ENCODE results near the gene PARP15.
"Not testable (repeated sequence)": the region's sequence is repeated elsewhere in the genome, so short reads cannot be mapped to it uniquely, and the experiment has no call there.

Gene PARP15

DNA sequence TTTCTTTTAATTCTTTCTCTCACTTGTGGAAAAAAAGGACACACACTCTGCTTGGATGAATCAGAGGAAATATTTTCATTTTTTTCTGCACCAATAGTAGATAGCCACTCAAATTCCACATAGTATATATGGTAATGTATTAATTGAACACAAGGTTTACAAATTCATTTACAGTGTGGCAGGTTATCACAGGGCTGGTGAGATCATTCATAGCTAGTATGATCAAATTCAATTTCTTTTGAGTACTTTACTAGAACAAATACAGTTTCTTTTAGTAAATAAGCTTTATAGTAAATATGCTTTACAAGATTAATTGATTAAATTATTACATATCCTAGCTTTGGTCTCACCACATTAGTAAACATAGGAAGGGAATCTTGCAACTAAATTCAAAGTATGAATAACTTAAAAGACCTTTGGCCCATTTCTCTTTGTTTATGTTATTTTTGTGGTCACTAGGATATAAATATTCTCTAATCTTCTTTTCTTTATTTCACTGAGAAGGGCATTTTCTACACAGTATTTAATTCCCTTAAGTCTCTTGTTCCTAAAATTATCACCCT lies 63.1 kb downstream of the PARP15 start:
- Histone ChIP-seq H3K27me3 (ENCODE audit: control insufficient read depth, insufficient read depth, low read length) (no peaks in the 10 kb centered on the region), H3K9me3 (ENCODE audit: control insufficient read depth, insufficient read depth, low read length) (no peaks in the 10 kb centered on the region), H3K4me1 (ENCODE audit: control insufficient read depth, insufficient read depth, low read length) (no peaks in the 10 kb centered on the region), H3K9ac (ENCODE audit: low read depth, low read length) (no peak overlapping the region), H3K4me3 (ENCODE audit: low read depth, low read length) (no peak overlapping the region), H3K27ac (ENCODE audit: low read depth, low read length) (no peak overlapping the region), H3K36me3 (ENCODE audit: control insufficient read depth, insufficient read depth, low read length) (no peaks in the 10 kb centered on the region)

DNA sequence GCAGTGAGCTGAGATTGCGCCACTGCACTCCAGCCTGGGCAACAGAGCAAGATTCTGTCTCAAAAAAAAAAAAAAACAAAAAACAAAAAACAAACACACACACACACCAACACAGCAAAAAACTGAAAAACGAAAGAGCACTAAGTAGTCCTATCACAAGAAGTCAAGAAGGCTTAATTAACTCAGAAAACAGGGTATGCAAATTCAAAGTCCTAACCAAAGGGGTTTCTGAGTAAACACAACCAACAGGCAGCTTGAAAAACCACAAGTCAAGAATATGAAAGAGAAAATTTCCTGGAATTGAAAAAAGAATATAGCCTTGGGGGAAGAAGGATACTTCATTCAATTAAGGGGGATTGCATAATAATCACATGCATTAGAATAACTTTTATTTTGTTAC lies 65.5 kb downstream of the PARP15 start:
- Histone ChIP-seq H3K4me3 (ENCODE audit: low read depth, low read length) (no peak overlapping the region), H3K9ac (ENCODE audit: low read depth, low read length) (no peak overlapping the region), H3K27ac (ENCODE audit: low read depth, low read length) (no peak overlapping the region), H3K36me3 (ENCODE audit: control insufficient read depth, insufficient read depth, low read length) (no peaks in the 10 kb centered on the region), H3K9me3 (ENCODE audit: control insufficient read depth, insufficient read depth, low read length) (no peaks in the 10 kb centered on the region), H3K27me3 (ENCODE audit: control insufficient read depth, insufficient read depth, low read length) (no peaks in the 10 kb centered on the region), H3K4me1 (ENCODE audit: control insufficient read depth, insufficient read depth, low read length) (0 out of 2 replicates have a peak, but pooled peaks cover 6% of the 10 kb centered on the region)

DNA sequence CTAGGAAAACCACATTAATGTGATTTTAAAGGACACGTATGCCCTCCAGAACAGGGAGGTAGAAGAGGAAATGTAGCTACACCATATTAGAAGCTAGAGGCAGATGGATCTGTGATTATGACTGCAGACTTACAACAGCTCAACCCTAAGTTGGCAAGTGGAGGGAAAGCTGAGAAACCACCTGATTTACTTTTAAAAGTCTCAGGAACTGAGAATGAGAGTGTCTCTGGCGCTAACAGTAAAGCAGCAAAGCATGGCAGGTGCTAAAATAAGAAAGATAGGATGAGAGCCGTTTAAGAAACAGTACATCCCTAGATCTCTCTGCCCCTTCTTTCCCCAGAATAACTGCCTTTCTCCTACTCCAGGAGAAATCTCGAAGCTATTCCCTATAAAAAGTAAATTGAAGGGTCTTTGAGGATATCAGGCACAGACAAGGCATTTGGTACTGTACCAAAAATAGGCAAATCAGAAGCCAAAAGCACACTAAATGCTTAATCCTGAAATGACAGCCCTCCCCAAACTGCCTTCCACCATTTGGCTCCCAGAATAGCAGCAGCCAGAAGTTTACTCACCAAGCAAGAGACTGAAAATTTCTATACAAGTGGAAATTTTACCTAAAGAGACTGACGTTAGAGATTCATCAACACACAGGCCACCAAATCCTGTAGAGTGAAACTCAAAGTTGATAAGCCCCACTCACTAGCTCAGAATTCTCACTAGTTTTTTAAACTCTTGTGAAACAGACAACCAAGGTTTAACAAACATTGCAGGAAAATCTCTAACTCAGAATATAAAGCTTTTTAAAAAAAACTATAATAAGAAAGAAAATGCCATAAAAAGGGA lies 68.9 kb downstream of the PARP15 start:
- H3K36me3 ChIP-seq (ENCODE audit: control insufficient read depth, insufficient read depth, low read length), result no peaks in the 10 kb centered on the region
- H3K4me3 ChIP-seq (ENCODE audit: low read depth, low read length), result no peak overlapping the region
- 0 out of 2 replicates have a peak, but pooled peaks cover 6% of the 10 kb centered on the region for H3K4me1 ChIP-seq (ENCODE audit: control insufficient read depth, insufficient read depth, low read length)
- H3K9me3 ChIP-seq (ENCODE audit: control insufficient read depth, insufficient read depth, low read length), result no peaks in the 10 kb centered on the region
- H3K9ac ChIP-seq (ENCODE audit: low read depth, low read length), result no peak overlapping the region
- H3K27ac ChIP-seq (ENCODE audit: low read depth, low read length), result no peak overlapping the region
- no peaks in the 10 kb centered on the region for H3K27me3 ChIP-seq (ENCODE audit: control insufficient read depth, insufficient read depth, low read length)

DNA sequence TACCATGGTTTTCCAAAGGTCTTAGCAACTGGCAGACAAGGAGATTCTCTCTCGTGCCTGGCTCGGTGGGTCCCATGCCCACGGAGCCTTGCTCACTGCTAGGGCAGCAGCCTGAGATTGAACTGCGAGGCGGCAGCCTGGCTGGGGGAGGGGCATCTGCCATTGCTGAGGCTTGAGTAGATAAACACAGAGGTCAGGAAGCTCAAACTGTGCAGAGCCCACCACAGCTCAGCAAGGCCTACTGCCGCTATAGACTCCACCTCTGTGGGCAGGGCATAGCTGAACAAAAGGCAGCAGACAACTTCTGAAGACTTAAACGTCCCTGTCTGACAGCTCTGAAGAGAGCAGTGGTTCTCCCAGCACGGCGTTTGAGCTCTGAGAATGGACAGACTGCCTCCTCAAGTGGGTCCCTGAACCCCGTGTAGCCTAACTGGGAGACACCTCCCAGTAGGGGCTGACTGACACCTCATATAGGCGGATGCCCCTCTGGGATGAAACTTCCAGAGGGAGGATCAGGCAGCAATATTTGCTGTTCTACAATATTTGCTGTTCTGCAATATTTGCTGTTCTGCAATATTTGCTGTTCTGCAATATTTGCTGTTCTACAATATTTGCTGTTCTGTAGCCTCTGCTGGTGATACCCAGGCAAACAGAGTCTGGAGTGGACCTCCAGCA lies 73.9 kb downstream of the PARP15 start:
- H3K36me3 ChIP-seq (ENCODE audit: control insufficient read depth, insufficient read depth, low read length); H3K9me3 ChIP-seq (ENCODE audit: control insufficient read depth, insufficient read depth, low read length); H3K9ac ChIP-seq (ENCODE audit: low read depth, low read length); H3K4me1 ChIP-seq (ENCODE audit: control insufficient read depth, insufficient read depth, low read length); H3K27ac ChIP-seq (ENCODE audit: low read depth, low read length); H3K27me3 ChIP-seq (ENCODE audit: control insufficient read depth, insufficient read depth, low read length); H3K4me3 ChIP-seq (ENCODE audit: low read depth, low read length): not testable (repeated sequence)

DNA sequence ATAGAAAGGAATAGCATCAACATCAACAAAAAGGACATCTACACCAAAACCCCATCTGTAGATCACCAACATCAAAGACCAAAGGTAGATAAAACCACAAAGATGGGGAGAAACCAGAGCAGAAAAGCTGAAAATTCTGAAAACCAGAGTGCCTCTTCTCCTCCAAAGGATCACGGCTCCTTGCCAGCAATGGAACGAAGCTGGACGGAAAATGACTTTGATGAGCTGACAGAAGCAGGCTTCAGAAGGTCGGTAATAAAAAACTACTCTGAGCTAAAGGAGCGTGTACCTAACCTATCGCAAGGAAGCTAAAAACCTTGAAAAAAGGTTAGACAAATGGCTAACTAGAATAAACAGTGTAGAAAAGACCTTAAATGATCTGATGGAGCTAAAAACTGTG lies 74.5 kb downstream of the PARP15 start:
- not testable (repeated sequence) for H3K27ac ChIP-seq (ENCODE audit: low read depth, low read length); H3K9me3 ChIP-seq (ENCODE audit: control insufficient read depth, insufficient read depth, low read length); H3K4me3 ChIP-seq (ENCODE audit: low read depth, low read length); H3K27me3 ChIP-seq (ENCODE audit: control insufficient read depth, insufficient read depth, low read length); H3K4me1 ChIP-seq (ENCODE audit: control insufficient read depth, insufficient read depth, low read length); H3K9ac ChIP-seq (ENCODE audit: low read depth, low read length); H3K36me3 ChIP-seq (ENCODE audit: control insufficient read depth, insufficient read depth, low read length)

DNA sequence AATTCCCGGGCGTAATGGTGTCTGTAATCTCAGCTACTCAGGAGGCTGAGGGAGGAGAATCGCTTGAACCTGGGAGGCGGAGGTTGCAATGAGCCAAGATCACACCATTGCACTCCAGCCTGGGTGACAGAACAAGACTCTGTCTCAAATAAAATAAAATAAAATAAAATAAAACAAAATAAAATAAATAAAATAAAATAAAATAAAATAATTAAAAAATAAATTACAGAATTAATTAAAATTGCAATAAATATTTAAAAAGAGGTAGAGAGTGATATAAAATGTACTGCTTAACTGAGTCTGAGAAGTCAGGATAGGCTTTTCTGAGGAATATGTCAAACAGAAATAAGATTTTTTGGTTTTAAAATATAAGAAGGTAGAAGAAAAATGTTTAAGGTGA lies 80.9 kb downstream of the PARP15 start:
- H3K9me3 ChIP-seq (ENCODE audit: control insufficient read depth, insufficient read depth, low read length); H3K9ac ChIP-seq (ENCODE audit: low read depth, low read length); H3K27me3 ChIP-seq (ENCODE audit: control insufficient read depth, insufficient read depth, low read length); H3K27ac ChIP-seq (ENCODE audit: low read depth, low read length); H3K36me3 ChIP-seq (ENCODE audit: control insufficient read depth, insufficient read depth, low read length); H3K4me1 ChIP-seq (ENCODE audit: control insufficient read depth, insufficient read depth, low read length); H3K4me3 ChIP-seq (ENCODE audit: low read depth, low read length): not testable (repeated sequence)

DNA sequence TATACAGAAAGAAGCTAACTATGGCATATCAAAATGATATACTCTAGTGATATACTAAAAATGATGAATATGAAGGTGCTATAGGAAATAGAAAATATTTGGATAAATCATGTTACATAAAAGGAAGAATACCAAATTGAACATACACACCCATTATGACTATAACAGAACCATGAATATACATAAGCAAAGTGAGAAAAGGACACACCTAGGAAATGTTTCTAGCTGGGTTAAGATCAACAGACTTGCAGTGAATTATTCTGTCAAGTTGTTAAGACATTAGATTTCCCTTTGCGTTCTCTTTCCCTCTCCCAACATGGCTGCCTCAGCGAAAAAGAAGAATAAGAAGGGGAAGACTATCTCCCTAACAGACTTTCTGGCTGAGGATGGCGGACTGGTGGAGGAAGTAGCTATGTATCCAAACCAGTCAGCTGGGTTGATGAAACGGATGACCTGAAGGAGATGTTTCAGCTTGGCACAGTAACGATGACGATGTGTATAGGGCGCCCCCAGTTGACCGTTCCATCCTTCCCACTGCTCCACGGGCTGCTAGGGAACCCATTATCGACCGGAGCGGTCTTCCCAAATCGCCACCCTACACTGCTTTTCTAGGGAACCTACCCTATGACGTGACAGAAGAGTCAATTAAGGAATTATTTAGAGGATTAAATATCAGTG lies 83.0 kb downstream of the PARP15 start:
- no peaks in the 10 kb centered on the region for H3K4me1 ChIP-seq (ENCODE audit: control insufficient read depth, insufficient read depth, low read length)
- no peak overlapping the region for H3K9ac ChIP-seq (ENCODE audit: low read depth, low read length)

DNA sequence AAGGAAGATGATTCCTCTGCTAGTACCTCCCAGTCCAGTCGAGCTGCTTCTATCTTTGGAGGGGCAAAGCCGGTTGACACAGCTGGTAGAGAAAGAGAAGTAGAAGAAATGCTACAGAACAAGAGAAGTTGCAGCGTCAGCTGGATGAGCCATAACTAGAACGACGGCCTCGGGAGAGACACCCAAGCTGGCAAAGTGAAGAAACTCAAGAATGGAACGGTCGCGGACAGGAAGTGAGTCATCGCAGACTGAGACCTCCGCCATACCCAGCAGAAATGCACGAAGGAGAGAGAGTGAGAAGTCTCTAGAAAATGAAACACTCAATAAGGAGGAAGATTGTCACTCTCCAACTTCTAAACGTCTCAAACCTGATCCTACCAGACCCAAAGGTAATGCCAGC lies 84.2 kb downstream of the PARP15 start:
- Histone ChIP-seq H3K4me1 (ENCODE audit: control insufficient read depth, insufficient read depth, low read length) (no peaks in the 10 kb centered on the region; the same call in 1 of the 2 replicates), H3K9me3 (ENCODE audit: control insufficient read depth, insufficient read depth, low read length) (no peaks in the 10 kb centered on the region), H3K27me3 (ENCODE audit: control insufficient read depth, insufficient read depth, low read length) (no peaks in the 10 kb centered on the region), H3K4me3 (ENCODE audit: low read depth, low read length) (no peak overlapping the region), H3K27ac (ENCODE audit: low read depth, low read length) (no peak overlapping the region), H3K36me3 (ENCODE audit: control insufficient read depth, insufficient read depth, low read length) (no peaks in the 10 kb centered on the region), H3K9ac (ENCODE audit: low read depth, low read length) (no peak overlapping the region)

More for the DNA sequence above, 83.0 kb downstream of the PARP15 start:
- Histone ChIP-seq H3K36me3 (ENCODE audit: control insufficient read depth, insufficient read depth, low read length) (no peaks in the 10 kb centered on the region), H3K27ac (ENCODE audit: low read depth, low read length) (no peak overlapping the region), H3K27me3 (ENCODE audit: control insufficient read depth, insufficient read depth, low read length) (no peaks in the 10 kb centered on the region), H3K9me3 (ENCODE audit: control insufficient read depth, insufficient read depth, low read length) (no peaks in the 10 kb centered on the region), H3K4me3 (ENCODE audit: low read depth, low read length) (no peak overlapping the region)

DNA sequence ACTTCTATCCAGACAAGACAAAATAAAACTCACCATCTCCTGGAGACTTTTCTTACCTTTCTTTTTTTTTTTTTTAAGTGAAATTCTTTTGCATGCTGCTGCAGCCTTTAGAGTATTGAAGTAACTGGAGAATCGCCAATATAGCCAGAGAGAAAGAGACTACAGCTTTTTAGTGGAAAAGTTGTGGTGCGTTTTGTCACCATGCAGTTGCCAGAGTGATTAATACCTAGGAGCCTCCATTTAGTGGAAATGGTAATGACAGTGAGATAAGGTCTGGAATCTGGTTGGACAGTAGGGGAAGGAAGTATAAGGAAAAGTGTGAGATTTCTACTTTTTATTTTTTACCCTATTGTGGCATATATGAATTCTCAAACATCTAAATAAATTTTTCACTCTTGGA lies 85.1 kb downstream of the PARP15 start:
- Histone ChIP-seq H3K36me3 (ENCODE audit: control insufficient read depth, insufficient read depth, low read length) (no peaks in the 10 kb centered on the region), H3K4me1 (ENCODE audit: control insufficient read depth, insufficient read depth, low read length) (no peaks in the 10 kb centered on the region; the same call in 1 of the 2 replicates), H3K4me3 (ENCODE audit: low read depth, low read length) (no peak overlapping the region), H3K27me3 (ENCODE audit: control insufficient read depth, insufficient read depth, low read length) (no peaks in the 10 kb centered on the region), H3K9me3 (ENCODE audit: control insufficient read depth, insufficient read depth, low read length) (no peaks in the 10 kb centered on the region), H3K9ac (ENCODE audit: low read depth, low read length) (no peak overlapping the region), H3K27ac (ENCODE audit: low read depth, low read length) (no peak overlapping the region)

DNA sequence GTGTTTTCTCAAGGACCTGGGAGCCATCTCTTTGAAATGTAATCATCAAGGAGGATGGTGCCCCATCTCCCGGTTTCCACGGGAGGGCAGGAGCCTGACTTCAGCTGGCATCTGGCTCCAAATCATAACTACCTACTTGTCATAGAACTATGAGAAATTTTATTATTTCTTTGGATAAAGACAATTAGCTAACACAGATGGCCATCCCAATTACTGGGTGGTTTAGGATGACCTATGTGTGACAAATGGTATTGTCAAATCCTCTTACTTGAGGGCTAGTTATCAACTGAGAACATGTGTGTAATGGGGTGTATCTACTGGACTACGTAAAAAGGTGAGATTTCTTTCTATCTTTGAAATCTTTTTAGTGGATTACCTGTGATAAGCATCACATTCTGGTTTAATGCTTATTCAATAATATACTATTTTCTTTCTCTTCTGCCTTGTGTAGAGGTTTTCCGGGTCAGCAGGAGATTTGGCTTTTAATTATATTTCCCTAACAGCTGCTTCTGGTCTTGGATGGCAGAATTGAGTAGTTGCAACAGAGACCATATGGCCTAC lies 87.9 kb downstream of the PARP15 start:
- no peaks in the 10 kb centered on the region for H3K9me3 ChIP-seq (ENCODE audit: control insufficient read depth, insufficient read depth, low read length)
- H3K4me3 ChIP-seq (ENCODE audit: low read depth, low read length), result no peak overlapping the region
- H3K27me3 ChIP-seq (ENCODE audit: control insufficient read depth, insufficient read depth, low read length), result no peaks in the 10 kb centered on the region
- H3K4me1 ChIP-seq (ENCODE audit: control insufficient read depth, insufficient read depth, low read length), result no peaks in the 10 kb centered on the region; the same call in 1 of the 2 replicates
- H3K27ac ChIP-seq (ENCODE audit: low read depth, low read length), result no peak overlapping the region
- H3K9ac ChIP-seq (ENCODE audit: low read depth, low read length), result no peak overlapping the region
- no peaks in the 10 kb centered on the region for H3K36me3 ChIP-seq (ENCODE audit: control insufficient read depth, insufficient read depth, low read length)
